BLaER1 treated with 17β-estradiol and CSF1 and Interleukin-3, amounts not matched to agents 10 nM and 100 nM (cell line): ENCODE results near the gene KRTAP26-1.

Source experiments
- H3K27ac ChIP-seq, 11 experiments: shearing (Covaris generic); formaldehyde crosslinking; 2 replicates each; pipeline ENCODE4 v1.8.1; 2022
- H3K27me3 ChIP-seq, 11 experiments: shearing (Covaris generic); formaldehyde crosslinking; 2 replicates each; pipeline ENCODE4 v1.8.1; 2022
- H3K36me3 ChIP-seq, 11 experiments: shearing (Covaris generic); formaldehyde crosslinking; 2 replicates each; pipeline ENCODE4 v1.8.1; 2022
- H3K4me1 ChIP-seq, 10 experiments: shearing (Covaris generic); formaldehyde crosslinking; 2 replicates each; pipeline ENCODE4 v1.8.1; 2022
- H3K4me2 ChIP-seq, 11 experiments: shearing (Covaris generic); formaldehyde crosslinking; 2 replicates each; pipeline ENCODE4 v1.8.1; 2022
- H3K4me3 ChIP-seq, 10 experiments: shearing (Covaris generic); formaldehyde crosslinking; 2 replicates each; pipeline ENCODE4 v1.8.1; 2022
- H3K9ac ChIP-seq, 11 experiments: shearing (Covaris generic); formaldehyde crosslinking; 2 replicates each; pipeline ENCODE4 v1.8.1; 2022
- H3K9me3 ChIP-seq, 11 experiments: shearing (Covaris generic); formaldehyde crosslinking; replicated peaks in 1 of 11; 2 replicates each; pipeline ENCODE4 v1.8.1; 2022
- H4K20me1 ChIP-seq, 11 experiments: shearing (Covaris generic); formaldehyde crosslinking; 2 replicates each; pipeline ENCODE4 v1.8.1; 2022
- Cebpa-rat ChIP-seq, 11 experiments: shearing (Covaris generic); IDR thresholded peaks; 2 replicates each; pipeline ENCODE4 v1.8.1; 2022

Gene KRTAP26-1

GRCh38 chr21:30337772-30338171 lies 17.7 kb upstream of the KRTAP26-1 start:
- H3K36me3 ChIP-seq, result no peaks in the 10 kb centered on the region

GRCh38 chr21:30337276-30337744 lies 17.2 kb upstream of the KRTAP26-1 start, which contains the start of gene KRTAP27-1:
KRTAP27-1 (minus strand) TSS chr21:30337694; CDS start chr21:30337668, 26 bp downstream.
- no peak for TF ChIP-seq Cebpa-rat (IDR thresholded peaks at IDR 0.05)

More at GRCh38 chr21:30337772-30338171, 17.7 kb upstream of the KRTAP26-1 start:
- Histone ChIP-seq H3K27ac (no peak overlapping the region), H4K20me1 (no peaks in the 10 kb centered on the region), H3K4me1 (no peaks in the 10 kb centered on the region), H3K4me2 (no peak overlapping the region), H3K9me3 (no peaks in the 10 kb centered on the region), H3K27me3 (no peaks in the 10 kb centered on the region), H3K4me3 (no peak overlapping the region), H3K9ac (no peak overlapping the region)
- no peak for TF ChIP-seq Cebpa-rat (IDR thresholded peaks at IDR 0.05)

GRCh38 chr21:30336596-30336995 lies 16.5 kb upstream of the KRTAP26-1 start:
- no peaks in the 10 kb centered on the region for H4K20me1 ChIP-seq
- no peak overlapping the region for H3K4me3 ChIP-seq
- H3K27ac ChIP-seq, result no peak overlapping the region
- no peak overlapping the region for H3K9ac ChIP-seq
- no peaks in the 10 kb centered on the region for H3K36me3 ChIP-seq
- H3K9me3 ChIP-seq, result no peaks in the 10 kb centered on the region
- TF ChIP-seq Cebpa-rat (IDR thresholded peaks at IDR 0.05), result no peak
- no peaks in the 10 kb centered on the region for H3K27me3 ChIP-seq
- H3K4me2 ChIP-seq, result no peak overlapping the region
- no peaks in the 10 kb centered on the region for H3K4me1 ChIP-seq

More at GRCh38 chr21:30337276-30337744, 17.2 kb upstream of the KRTAP26-1 start, which contains the start of gene KRTAP27-1:
- Histone ChIP-seq H3K27me3 (no peaks in the 10 kb centered on the region), H3K27ac (no peak within 1 kb of the TSS), H3K4me1 (no peaks in the 10 kb centered on the region), H3K9ac (no peak within 1 kb of the TSS), H4K20me1 (no peaks in the 10 kb centered on the region), H3K4me2 (no peak within 1 kb of the TSS), H3K4me3 (no peak within 1 kb of the TSS), H3K9me3 (no peaks in the 10 kb centered on the region), H3K36me3 (no peaks in the 10 kb centered on the region)

GRCh38 chr21:30333736-30334135 lies 13.6 kb upstream of the KRTAP26-1 start:
- H3K9me3 ChIP-seq, result no peaks in the 10 kb centered on the region
- H3K4me1 ChIP-seq, result no peaks in the 10 kb centered on the region
- H3K4me3 ChIP-seq, result no peak overlapping the region
- no peak overlapping the region for H3K4me2 ChIP-seq
- H3K9ac ChIP-seq, result no peak overlapping the region
- H4K20me1 ChIP-seq, result no peaks in the 10 kb centered on the region
- H3K36me3 ChIP-seq, result no peaks in the 10 kb centered on the region
- no peak overlapping the region for H3K27ac ChIP-seq
- no peak for TF ChIP-seq Cebpa-rat (IDR thresholded peaks at IDR 0.05)
- no peaks in the 10 kb centered on the region for H3K27me3 ChIP-seq

GRCh38 chr21:30332681-30333080 lies 12.6 kb upstream of the KRTAP26-1 start:
- Histone ChIP-seq H3K9me3 (no peaks in the 10 kb centered on the region), H3K4me1 (no peaks in the 10 kb centered on the region), H3K27ac (no peak overlapping the region), H3K4me2 (no peak overlapping the region), H3K9ac (no peak overlapping the region), H3K36me3 (no peaks in the 10 kb centered on the region), H3K27me3 (no peaks in the 10 kb centered on the region), H4K20me1 (no peaks in the 10 kb centered on the region), H3K4me3 (no peak overlapping the region)
- TF ChIP-seq Cebpa-rat (IDR thresholded peaks at IDR 0.05), result no peak

GRCh38 chr21:30329203-30329875 lies 9.2 kb upstream of the KRTAP26-1 start:
- no peak overlapping the region for H3K4me2 ChIP-seq
- no peak for TF ChIP-seq Cebpa-rat (IDR thresholded peaks at IDR 0.05)
- H3K36me3 ChIP-seq, result no peaks in the 10 kb centered on the region
- H3K9ac ChIP-seq, result no peak overlapping the region
- no peaks in the 10 kb centered on the region for H3K27me3 ChIP-seq
- H3K4me3 ChIP-seq, result no peak overlapping the region
- no peak overlapping the region for H3K27ac ChIP-seq
- no peaks in the 10 kb centered on the region for H4K20me1 ChIP-seq
- H3K4me1 ChIP-seq, result no peaks in the 10 kb centered on the region
- peaks cover 0 to 11% (median 3%) of the 10 kb centered on the region in 11 experiments; a peak in 4 of 22 replicates for H3K9me3 ChIP-seq

- no peak overlapping the region for H3K4me3 ChIP-seq
- H3K36me3 ChIP-seq, result no peaks in the 10 kb centered on the region
- no peaks in the 10 kb centered on the region for H3K27me3 ChIP-seq
- H4K20me1 ChIP-seq, result no peaks in the 10 kb centered on the region
- no peak overlapping the region for H3K9ac ChIP-seq
- no peaks in the 10 kb centered on the region for H3K4me1 ChIP-seq
- no peak overlapping the region for H3K4me2 ChIP-seq
- no peak for TF ChIP-seq Cebpa-rat (IDR thresholded peaks at IDR 0.05)
- no peak overlapping the region for H3K27ac ChIP-seq
- H3K9me3 ChIP-seq, result peaks cover 0 to 11% (median 3%) of the 10 kb centered on the region in 11 experiments; a peak in 4 of 22 replicates
Observed at GRCh38 chr21:30326390-30326789, 6.3 kb upstream of the KRTAP26-1 start.

- Histone ChIP-seq H3K36me3 (no peaks in the 10 kb centered on the region), H3K4me1 (no peaks in the 10 kb centered on the region), H3K9ac (no peak overlapping the region), H3K9me3 (no peaks in the 10 kb centered on the region), H3K4me2 (no peak overlapping the region), H4K20me1 (no peaks in the 10 kb centered on the region), H3K4me3 (no peak overlapping the region), H3K27me3 (no peaks in the 10 kb centered on the region), H3K27ac (no peak overlapping the region)
- TF ChIP-seq Cebpa-rat (IDR thresholded peaks at IDR 0.05), result no peak
Observed at GRCh38 chr21:30315701-30316100, 4.4 kb downstream of the KRTAP26-1 start.

- no peaks in the 10 kb centered on the region for H4K20me1 ChIP-seq
- no peak for TF ChIP-seq Cebpa-rat (IDR thresholded peaks at IDR 0.05)
- H3K36me3 ChIP-seq, result no peaks in the 10 kb centered on the region
- H3K9me3 ChIP-seq, result no peaks in the 10 kb centered on the region
- H3K4me3 ChIP-seq, result no peak overlapping the region
- H3K9ac ChIP-seq, result no peak overlapping the region
- no peaks in the 10 kb centered on the region for H3K27me3 ChIP-seq
- no peaks in the 10 kb centered on the region for H3K4me1 ChIP-seq
- H3K4me2 ChIP-seq, result no peak overlapping the region
- no peak overlapping the region for H3K27ac ChIP-seq
Observed at GRCh38 chr21:30306884-30307283, 13.2 kb downstream of the KRTAP26-1 start.

GRCh38 chr21:30305136-30305535 lies 15.0 kb downstream of the KRTAP26-1 start:
- Histone ChIP-seq H3K4me3 (no peak overlapping the region), H3K27ac (no peak overlapping the region), H3K4me1 (no peaks in the 10 kb centered on the region), H3K36me3 (no peaks in the 10 kb centered on the region), H3K4me2 (no peak overlapping the region), H3K9ac (no peak overlapping the region), H3K9me3 (peaks cover 0 to 5% (median 0%) of the 10 kb centered on the region in 11 experiments; a peak in 1 of 22 replicates), H4K20me1 (no peaks in the 10 kb centered on the region), H3K27me3 (no peaks in the 10 kb centered on the region)
- no peak for TF ChIP-seq Cebpa-rat (IDR thresholded peaks at IDR 0.05)
